Endodermal cell (in vitro differentiated cells): ENCODE data around the gene TNS3. TPM values are rescaled to one million over a fixed set of nuclear protein-coding genes. Genes with fewer than 3 reads are reported as not detected.

ENCODE experiments used
- DNase-seq: peaks from one replicate; pipeline ENCODE4 v3.0.0-alpha.2; 2017
- H3K27ac ChIP-seq: 2 replicates; pipeline ENCODE4 v1.5.1; 2013; ENCODE audit warnings: mild to moderate bottlenecking, low read depth, low read length, moderate library complexity
- H3K27me3 ChIP-seq: 2 replicates; pipeline ENCODE4 v1.6.1; 2013; ENCODE audit warnings: mild to moderate bottlenecking, low read length, moderate library complexity; ENCODE audit not compliant: insufficient read depth, control insufficient read depth, poor library complexity, severe bottlenecking
- H3K36me3 ChIP-seq: 2 replicates; pipeline ENCODE4 v1.7.0; 2013; ENCODE audit warnings: mild to moderate bottlenecking, low read length, moderate library complexity; ENCODE audit not compliant: control insufficient read depth, insufficient read depth
- H3K4me1 ChIP-seq: one replicate; pipeline ENCODE4 v1.7.0; 2013; ENCODE audit warnings: low read length; ENCODE audit not compliant: control insufficient read depth, insufficient read depth
- H3K4me3 ChIP-seq: 2 replicates; pipeline ENCODE4 v1.5.1; 2013; ENCODE audit warnings: mild to moderate bottlenecking, low read length, moderate library complexity
- H3K9ac ChIP-seq: 2 replicates; pipeline ENCODE4 v1.6.1; 2013; ENCODE audit warnings: mild to moderate bottlenecking, low read length, moderate library complexity; ENCODE audit not compliant: poor library complexity, severe bottlenecking; ENCODE audit errors: extremely low read depth
- H3K9me3 ChIP-seq: 2 replicates; pipeline ENCODE4 v1.6.1; 2013; ENCODE audit warnings: mild to moderate bottlenecking, low read length, moderate library complexity; ENCODE audit not compliant: control insufficient read depth
- H3K27ac Mint-ChIP-seq: 2 replicates; pipeline ENCODE4 v1.8.0; 2020; ENCODE audit warnings: mixed read lengths
- H3K27me3 Mint-ChIP-seq: 2 replicates; pipeline ENCODE4 v1.8.0; 2021; ENCODE audit warnings: mild to moderate bottlenecking, mixed read lengths; ENCODE audit not compliant: insufficient read depth
- H3K36me3 Mint-ChIP-seq: 2 replicates; pipeline ENCODE4 v1.8.0; 2020; ENCODE audit warnings: low read depth, mixed read lengths
- H3K4me1 Mint-ChIP-seq: 2 replicates; pipeline ENCODE4 v1.8.0; 2020; ENCODE audit warnings: mixed read lengths
- H3K4me3 Mint-ChIP-seq: 2 replicates; pipeline ENCODE4 v1.8.0; 2020; ENCODE audit warnings: mild to moderate bottlenecking, moderate library complexity, mixed read lengths
- H3K9me3 Mint-ChIP-seq: 2 replicates; pipeline ENCODE4 v1.8.0; 2020; ENCODE audit warnings: mild to moderate bottlenecking, mixed read lengths
- WGBS, 2 experiments: methylation state at CpG; one replicate each; pipeline versions ENCODE4 v1.1.5 to v1.1.7; 2013; ENCODE audit warnings: missing lambda C conversion rate in 2 of 2, mixed read lengths in 1 of 2; ENCODE audit not compliant: insufficient coverage in 1 of 2, insufficient read length in 1 of 2; 5-methylcytosine and 5-hydroxymethylcytosine counted together
- total RNA-seq, 2 donors: library from RNA; stranded (reverse); fragmentation: NEBNext Ultra II Directional in 1 of 2; extraction: Animal tissue kit (Norgen Biotek cat#: 25700) in 1 of 2; gene quantifications; 2 replicates in 1 of 2; 3 replicates in 1 of 2; pipeline ENCODE4 v1.2.1, GENCODE V29; 2021
- TF ChIP-seq, protein P1 (sequence below): fragments of 200-600 bp; sonication (generic); conservative IDR thresholded peaks from 2 replicates; pipeline ENCODE4 v1.5.0; 2021; ENCODE audit warnings: antibody characterized with exemption, mild to moderate bottlenecking

The TNS3 gene
- total RNA-seq, 2 donors from 2014 or later: 33.8 to 38.5 TPM

DNA sequence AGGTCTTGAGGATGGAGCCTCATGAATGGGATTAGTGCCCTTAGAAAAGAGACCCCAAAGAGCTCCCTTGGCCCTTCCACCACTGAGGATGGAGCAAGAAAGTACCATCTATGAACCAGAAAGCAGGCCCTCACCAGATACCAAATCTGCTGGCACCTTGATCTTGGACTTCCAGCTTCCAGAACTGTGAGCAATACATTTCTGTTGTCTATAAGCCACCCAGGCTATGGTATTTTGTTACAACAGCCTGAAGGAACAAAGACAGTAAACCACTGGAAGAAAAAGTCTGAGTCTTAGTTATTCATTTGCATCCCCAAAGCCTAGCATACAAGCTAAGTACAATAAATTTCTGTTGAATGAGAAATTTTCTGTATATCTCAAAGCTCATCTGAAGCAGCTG is 37.9 kb upstream of the TNS3 start:
- Mint-ChIP-seq H3K4me1 (peaks cover 20% of the 10 kb centered on the region), H3K4me3 (no peak overlapping the region), H3K36me3 (no peaks in the 10 kb centered on the region), H3K9me3 (no peaks in the 10 kb centered on the region), H3K27ac (no peak overlapping the region), H3K27me3 (no peaks in the 10 kb centered on the region)
- H3K27ac ChIP-seq: no peak overlapping the region
- no peak for DNase-seq
- H3K9ac ChIP-seq: no peak overlapping the region
- no peaks in the 10 kb centered on the region for H3K4me1 ChIP-seq
- no peaks in the 10 kb centered on the region for H3K27me3 ChIP-seq
- H3K4me3 ChIP-seq: no peak overlapping the region
- H3K36me3 ChIP-seq: no peaks in the 10 kb centered on the region
- TF ChIP-seq, protein P1, sequence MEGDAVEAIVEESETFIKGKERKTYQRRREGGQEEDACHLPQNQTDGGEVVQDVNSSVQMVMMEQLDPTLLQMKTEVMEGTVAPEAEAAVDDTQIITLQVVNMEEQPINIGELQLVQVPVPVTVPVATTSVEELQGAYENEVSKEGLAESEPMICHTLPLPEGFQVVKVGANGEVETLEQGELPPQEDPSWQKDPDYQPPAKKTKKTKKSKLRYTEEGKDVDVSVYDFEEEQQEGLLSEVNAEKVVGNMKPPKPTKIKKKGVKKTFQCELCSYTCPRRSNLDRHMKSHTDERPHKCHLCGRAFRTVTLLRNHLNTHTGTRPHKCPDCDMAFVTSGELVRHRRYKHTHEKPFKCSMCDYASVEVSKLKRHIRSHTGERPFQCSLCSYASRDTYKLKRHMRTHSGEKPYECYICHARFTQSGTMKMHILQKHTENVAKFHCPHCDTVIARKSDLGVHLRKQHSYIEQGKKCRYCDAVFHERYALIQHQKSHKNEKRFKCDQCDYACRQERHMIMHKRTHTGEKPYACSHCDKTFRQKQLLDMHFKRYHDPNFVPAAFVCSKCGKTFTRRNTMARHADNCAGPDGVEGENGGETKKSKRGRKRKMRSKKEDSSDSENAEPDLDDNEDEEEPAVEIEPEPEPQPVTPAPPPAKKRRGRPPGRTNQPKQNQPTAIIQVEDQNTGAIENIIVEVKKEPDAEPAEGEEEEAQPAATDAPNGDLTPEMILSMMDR: no peak
- no peaks in the 10 kb centered on the region for H3K9me3 ChIP-seq

DNA sequence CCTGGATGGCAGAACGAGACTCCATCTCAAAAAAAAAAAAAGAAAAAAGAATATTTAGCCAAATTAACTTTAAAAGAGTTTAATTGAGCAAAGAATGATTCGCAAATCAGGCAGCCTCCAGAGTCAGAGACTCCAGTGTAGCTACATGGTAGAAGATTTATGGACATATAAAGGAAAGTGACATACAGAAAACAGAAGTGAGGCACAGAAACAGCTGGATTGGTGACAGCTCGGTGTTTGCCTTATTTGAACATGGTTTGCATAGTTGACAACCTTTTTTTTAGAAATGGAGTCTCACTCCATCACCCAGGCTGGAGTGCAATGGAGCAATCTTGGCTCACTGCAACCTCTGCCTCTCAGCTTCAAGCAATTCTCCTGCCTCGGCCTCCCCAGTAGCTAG is 35.2 kb upstream of the TNS3 start:
- Histone ChIP-seq H3K9ac (no peak overlapping the region), H3K4me1 (no peaks in the 10 kb centered on the region), H3K4me3 (no peak overlapping the region), H3K36me3 (no peaks in the 10 kb centered on the region), H3K27me3 (no peaks in the 10 kb centered on the region), H3K27ac (no peak overlapping the region), H3K9me3 (no peaks in the 10 kb centered on the region)
- Mint-ChIP-seq H3K4me1 (peaks cover 7% of the 10 kb centered on the region), H3K9me3 (no peaks in the 10 kb centered on the region), H3K27ac (no peak overlapping the region), H3K27me3 (no peaks in the 10 kb centered on the region), H3K4me3 (no peak overlapping the region), H3K36me3 (no peaks in the 10 kb centered on the region)
- TF ChIP-seq, protein P1: no peak
- DNase-seq: no peak
- WGBS, 2 experiments: 92 to 100% methylated on average over 3 of the region's 4 CpGs

DNA sequence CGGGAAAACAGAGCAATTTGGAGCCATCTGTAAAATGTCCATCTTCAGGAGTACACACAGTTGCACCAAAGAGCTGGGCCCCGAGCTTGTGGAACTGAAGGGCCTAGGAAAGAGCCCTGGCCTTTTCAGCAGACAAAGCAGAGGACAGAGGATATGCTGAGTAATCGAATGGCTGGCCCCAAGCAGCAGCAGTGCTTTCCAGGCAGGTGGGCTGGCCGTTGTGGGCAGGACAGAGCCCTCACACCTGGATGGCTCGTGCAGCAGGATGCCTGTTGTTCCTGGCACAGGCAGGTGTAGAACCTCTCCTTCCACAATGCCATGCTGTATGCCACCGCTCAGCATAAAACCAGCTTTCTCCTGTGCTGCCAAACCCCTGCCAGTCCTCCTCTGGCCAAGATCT is 32.5 kb upstream of the TNS3 start:
- H3K36me3 Mint-ChIP-seq: no peaks in the 10 kb centered on the region
- no peak overlapping the region for H3K27ac Mint-ChIP-seq
- Histone ChIP-seq H3K4me3 (no peak overlapping the region), H3K27ac (no peak overlapping the region), H3K9me3 (no peaks in the 10 kb centered on the region), H3K4me1 (no peaks in the 10 kb centered on the region), H3K27me3 (no peaks in the 10 kb centered on the region), H3K36me3 (no peaks in the 10 kb centered on the region), H3K9ac (no peak overlapping the region)
- H3K4me1 Mint-ChIP-seq: no peaks in the 10 kb centered on the region
- 78 to 83% methylated on average over 6 of the region's 6 CpGs for WGBS, 2 experiments
- no peaks in the 10 kb centered on the region for H3K9me3 Mint-ChIP-seq
- TF ChIP-seq, protein P1: no peak
- H3K4me3 Mint-ChIP-seq: no peak overlapping the region
- H3K27me3 Mint-ChIP-seq: no peaks in the 10 kb centered on the region
- DNase-seq: no peak
